K562 (cell line): ENCODE measurements around the gene GLRX2. TPM values are rescaled to one million over a fixed set of nuclear protein-coding genes. Genes with fewer than 3 reads are reported as not detected.
A peak's percentile ranks its signal among the peaks of the same experiment; 100 is the strongest.

Experiments
- ATAC-seq: fragments of 200-7000 bp; cut with Tn5 transposase; 3 replicates; pipeline ENCODE4 v1.9.1; 2020; ENCODE audit warnings: moderate library complexity
- BruUV-seq: library from RNA; stranded (reverse); fragments of 400-500 nt; replicated peaks from 2 replicates; lab custom pipeline; 2021; lab: Mats Ljungman, UMichigan
- CTCF ChIA-PET: fragments of 300-600 bp; formaldehyde crosslinking; extraction: SDS; loops from one replicate; lab custom pipeline; 2021; ENCODE audit warnings: low intra/inter-chr PET ratio; lab: Yijun Ruan, JAX
- POLR2A ChIA-PET: fragments of 300-600, 350-650 bp; sonication (Branson Sonifier 250); formaldehyde crosslinking; extraction: SDS; loops from one replicate; lab custom pipeline; 2021; ENCODE audit warnings: antibody characterized with exemption, inconsistent platforms; lab: Yijun Ruan, JAX
- DNase-seq, 4 experiments: peaks; one replicate each; pipeline versions ENCODE4 v3.0.0 to v3.0.0-alpha.2; 2011 to 2018; ENCODE audit warnings: low spot score in 3 of 4, mixed read lengths in 3 of 4; ENCODE audit errors: extremely low read depth in 1 of 4
- FAIRE-seq: peaks from 2 replicates; lab custom pipeline; 2011; peaks lifted over from hg19 to GRCh38; lab: Jason Lieb, UNC
- H2AFZ ChIP-seq: 2 replicates; pipeline ENCODE4 v1.6.0; 2011; ENCODE audit warnings: low read depth, low read length, control low read depth, inconsistent platforms
- H3K27ac ChIP-seq: fragments of 200-600 bp; 3 replicates; pipeline ENCODE4 v1.8.0; 2011; ENCODE audit warnings: low read depth, mild to moderate bottlenecking, control low read depth, inconsistent platforms, low read length, moderate library complexity, mixed read lengths; ENCODE audit errors: extremely low read depth
- H3K27me3 ChIP-seq, 2 experiments: fragments of 300-600 bp in 1 of 2; 2 replicates in 1 of 2; 3 replicates in 1 of 2; pipeline versions ENCODE4 v1.6.0 to v1.8.0; 2011; ENCODE audit warnings: inconsistent platforms in 2 of 2, low read length in 2 of 2, mild to moderate bottlenecking in 1 of 2, mixed read lengths in 1 of 2, moderate library complexity in 1 of 2; ENCODE audit not compliant: control insufficient read depth in 2 of 2, insufficient read depth in 2 of 2
- H3K36me3 ChIP-seq: fragments of 300-600 bp; 3 replicates; pipeline ENCODE4 v1.8.0; 2011; ENCODE audit warnings: mild to moderate bottlenecking, low read length, inconsistent platforms; ENCODE audit not compliant: control insufficient read depth, insufficient read depth
- H3K4me1 ChIP-seq, 2 experiments: fragments of 200-600 bp in 1 of 2; replicated peaks in 1 of 2; 2 replicates in 1 of 2; 3 replicates in 1 of 2; pipeline versions ENCODE4 v1.5.1 to v1.8.0; 2011; ENCODE audit warnings: inconsistent platforms in 2 of 2, low read length in 2 of 2, mild to moderate bottlenecking in 1 of 2, mixed read lengths in 1 of 2, moderate library complexity in 1 of 2; ENCODE audit not compliant: control insufficient read depth in 2 of 2, insufficient read depth in 2 of 2
- H3K4me2 ChIP-seq: 2 replicates; pipeline ENCODE4 v1.6.1; 2011; ENCODE audit warnings: low read length, control low read depth, inconsistent platforms, mixed read lengths; ENCODE audit not compliant: insufficient read depth
- H3K4me3 ChIP-seq: fragments of 200-600 bp; sonication (generic), shearing (Covaris generic); 2 replicates; pipeline ENCODE4 v1.5.1; 2016; ENCODE audit warnings: control low read depth, inconsistent platforms
- H3K79me2 ChIP-seq: fragments of 200-600 bp; 3 replicates; pipeline ENCODE4 v1.8.0; 2011; ENCODE audit warnings: low read length, inconsistent platforms; ENCODE audit not compliant: control insufficient read depth, insufficient read depth
- H3K9ac ChIP-seq, 2 experiments: 2 replicates each; pipeline versions ENCODE4 v1.6.0 to v1.6.1; 2011; ENCODE audit warnings: low read depth in 2 of 2, low read length in 2 of 2, control low read depth in 1 of 2, inconsistent platforms in 1 of 2, mild to moderate bottlenecking in 1 of 2, mixed read lengths in 1 of 2; ENCODE audit not compliant: insufficient read depth in 1 of 2
- H3K9me1 ChIP-seq: one replicate; pipeline ENCODE4 v1.6.0; 2011; ENCODE audit warnings: inconsistent platforms, mild to moderate bottlenecking, low read length, moderate library complexity; ENCODE audit not compliant: control insufficient read depth, insufficient read depth
- H3K9me3 ChIP-seq: replicated peaks from 2 replicates; pipeline ENCODE4 v1.5.1; 2011; ENCODE audit warnings: low read depth, low read length, inconsistent platforms; ENCODE audit not compliant: control insufficient read depth, insufficient read depth
- H4K20me1 ChIP-seq: replicated peaks from 2 replicates; pipeline ENCODE4 v1.6.1; 2011; ENCODE audit warnings: low read length, inconsistent platforms, mixed read lengths; ENCODE audit not compliant: control insufficient read depth, insufficient read depth
- EP400 ChIP-seq: fragments of 450-650 bp; IDR thresholded peaks from 2 replicates; pipeline ENCODE4 v1.6.1; 2017; ENCODE audit warnings: antibody characterized with exemption, mild to moderate bottlenecking, moderate library complexity
- ETV1 ChIP-seq: fragments of 450-650 bp; conservative IDR thresholded peaks from 2 replicates; pipeline ENCODE4 v1.6.1; 2016; ENCODE audit warnings: missing genetic modification characterization, control low read depth, low read depth, missing compliant biosample characterization
- FOXO4 ChIP-seq: fragments of 450-650 bp; formaldehyde crosslinking; IDR thresholded peaks from 2 replicates; pipeline ENCODE4 v1.4.0; 2020; ENCODE audit warnings: mild to moderate bottlenecking, moderate library complexity
- HDGF ChIP-seq: fragments of 450-650 bp; IDR thresholded peaks from 2 replicates; pipeline ENCODE4 v1.6.1; 2016
- HMBOX1 ChIP-seq: sonication (generic); IDR thresholded peaks from 2 replicates; pipeline ENCODE4 v1.6.1; 2016
- MBD1 ChIP-seq: fragments of 250-450 bp; sonication (Bioruptor Pico); IDR thresholded peaks from 2 replicates; pipeline ENCODE4 v1.8.0; 2022; ENCODE audit warnings: inconsistent platforms
- MLLT1 ChIP-seq, 2 experiments: fragments of 450-650 bp; IDR thresholded peaks; 2 replicates each; pipeline ENCODE4 v1.6.1; 2016
- SMAD4 ChIP-seq: fragments of 250-450 bp; sonication (Bioruptor Pico); conservative IDR thresholded peaks from 2 replicates; pipeline ENCODE4 v1.8.0; 2021; ENCODE audit warnings: inconsistent platforms, mild to moderate bottlenecking, moderate library complexity
- STAT5A ChIP-seq: IDR thresholded peaks from 2 replicates; pipeline ENCODE4 v1.6.1; 2012; ENCODE audit warnings: low read length, inconsistent platforms, borderline replicate concordance
- TEAD4 ChIP-seq, 2 experiments: sonication (generic) in 1 of 2; formaldehyde crosslinking in 1 of 2; IDR thresholded peaks; 2 replicates each; pipeline versions ENCODE4 v1.6.1 to v1.8.0; 2012 to 2022; ENCODE audit warnings: borderline replicate concordance in 1 of 2, inconsistent platforms in 1 of 2, low read length in 1 of 2, mild to moderate bottlenecking in 1 of 2, missing genetic modification reagents in 1 of 2
- ZNF584 ChIP-seq: fragments of 200-800 bp; sonication (Bioruptor generic); IDR thresholded peaks from 2 replicates; pipeline ENCODE4 v1.6.1; 2016; ENCODE audit warnings: low read depth, mild to moderate bottlenecking, missing genetic modification characterization, missing compliant biosample characterization
- WGBS: fragments of 100-300 bp; shearing (Covaris generic); methylation state at CpG from one replicate; pipeline ENCODE4 v1.1.6; 2016; ENCODE audit warnings: low coverage, mixed read lengths; ENCODE audit not compliant: insufficient coverage; ENCODE audit errors: missing lambda C conversion rate; 5-methylcytosine and 5-hydroxymethylcytosine counted together
- in situ Hi-C: fragments of 300-500 bp; cut with MboI; formaldehyde crosslinking; loops from 4 replicates; pipeline ENCODE4 v1.15.0; 2018; ENCODE audit warnings: inconsistent platforms, mixed read lengths
- intact Hi-C: fragments of 100-400 bp; cut with micrococcal nuclease; formaldehyde crosslinking; loops from 2 replicates; pipeline ENCODE4 v1.14.2; 2022
- polyA plus RNA-seq, 8 experiments: library from polyadenylated mRNA; depleted of rRNA in 4 of 8; stranded (reverse) in 5 of 8; unstranded in 3 of 8; fragments of >200 nt; fragmentation: Nextera tagmentation in 2 of 8; fragmentation: Illumina TruSeq in 1 of 8; extraction: Ambion mirVana in 2 of 8; extraction: Trizol in 1 of 8; gene quantifications; 2 replicates each; pipeline versions ENCODE4 v1.2.1 to v1.2.3, GENCODE V29; 2011 to 2014; ENCODE audit warnings: inconsistent platforms in 1 of 8, missing spikeins in 1 of 8
- total RNA-seq, 7 experiments: library from RNA; depleted of rRNA in 6 of 7; stranded (reverse); fragments of >200 nt in 6 of 7; fragmentation: Illumina TruSeq in 2 of 7; extraction: Trizol in 2 of 7; gene quantifications; 2 replicates each; pipeline versions ENCODE4 v1.2.1 to v1.2.3, GENCODE V29; 2011 to 2021; ENCODE audit warnings: low replicate concordance in 1 of 7

GLRX2 gene
- total and polyA plus RNA-seq, 9 of the 15 experiments (the other 6 are each of a cell fraction or from before 2014, with no cell fraction given), result 13.3 to 82.6 (median 55.1) TPM

- no peak for TF ChIP-seq MLLT1 (IDR thresholded peaks at IDR 0.05)
- no peak for TF ChIP-seq STAT5A
These were observed 34.8 kb downstream of the GLRX2 start (continued) for GRCh38 chr1:193070386-193070753.

GRCh38 chr1:193069748-193070385, 35.3 kb downstream of the GLRX2 start:
- in situ Hi-C loops (no loop called here), intact Hi-C loops (loop anchor here (2.0 kb wide), 3 partner anchors 15 to 53 kb away; partner anchors contain the start of genes CDC73 and GLRX2)
- 47% methylated on average over 4 of the region's 4 CpGs for WGBS
- Histone ChIP-seq H3K9me3 (no peaks in the 10 kb centered on the region), H3K27me3 (no peaks in the 10 kb centered on the region), H4K20me1 (0 out of 2 replicates have a peak, but pooled peaks cover 4% of the 10 kb centered on the region), H3K79me2 (peaks cover 88% of the 10 kb centered on the region), H3K4me1 (peaks cover 15 to 49% of the 10 kb centered on the region in 2 experiments), H2AFZ (no peak overlapping the region), H3K36me3 (peaks cover 43% of the 10 kb centered on the region), H3K27ac (peak overlapping the region; percentile 80; the same call in 2 of the 3 replicates), H3K4me2 (peak overlapping the region; percentile 24), H3K4me3 (no peak overlapping the region), H3K9ac (peak overlapping the region in 1 of 2 experiments; percentile 66; a peak in 1 of 4 replicates), H3K9me1 (no peaks in the 10 kb centered on the region)
- ChIA-PET POLR2A (interaction anchor here (0.6 to 3.5 kb wide), 6 partner anchors 9 to 1937 kb away, joined by 3 to 21 read pairs (median 8); partner anchors contain the start of genes CDC73, RO60 and UCHL5), CTCF (interaction anchor here (0.6 to 1.6 kb wide), 2 partner anchors 53 to 268 kb away, joined by 3 read pairs; no protein-coding TSS in a partner anchor)
- ATAC-seq (peak; percentile 59), FAIRE-seq (peak; percentile 37), DNase-seq (peak; percentile 56 to 63 (median 60))
- no TSS peak for BruUV-seq
- peak; percentile 27; the same call in 1 of the 2 replicates for TF ChIP-seq TEAD4 (IDR thresholded peaks at IDR 0.05; ENCODE audit: low read length)
- no peak for TF ChIP-seq TEAD4 (CRISPR knock-in tag; IDR thresholded peaks at IDR 0.05; ENCODE audit: borderline replicate concordance)
- no peak for TF ChIP-seq FOXO4 (CRISPR knock-in tag)
- peak; percentile 8; the same call in 1 of the 2 replicates for TF ChIP-seq ZNF584 (CRISPR knock-in tag)
- 0 out of 2 replicates have a peak, but pooled peaks have one; percentile 32 for TF ChIP-seq SMAD4 (CRISPR knock-in tag)
- TF ChIP-seq HMBOX1, result peak; percentile 76
- TF ChIP-seq HDGF, result no peak
- no peak for TF ChIP-seq MBD1
- TF ChIP-seq EP400, result 0 out of 2 replicates have a peak, but pooled peaks have one; percentile 10
- TF ChIP-seq ETV1, result no peak
